H1 (cell line): ENCODE results near the gene UBAP2L. TPM values are rescaled to one million over a fixed set of nuclear protein-coding genes. Genes with fewer than 3 reads are reported as not detected.

Source experiments
- CREB1 ChIP-seq: IDR thresholded peaks from 2 replicates; pipeline ENCODE4 v1.6.1; 2012; ENCODE audit warnings: inconsistent platforms
- FOSL1 ChIP-seq: IDR thresholded peaks from 2 replicates; pipeline ENCODE4 v1.6.1; 2011; ENCODE audit warnings: mild to moderate bottlenecking, low read depth, low read length, moderate library complexity; ENCODE audit not compliant: insufficient read depth
- GABPA ChIP-seq: IDR thresholded peaks from 2 replicates; pipeline ENCODE4 v1.6.1; 2011; ENCODE audit warnings: mild to moderate bottlenecking, low read length, moderate library complexity, borderline replicate concordance; ENCODE audit not compliant: insufficient read depth
- NRF1 ChIP-seq: IDR thresholded peaks from 2 replicates; pipeline ENCODE4 v1.6.1; 2011; ENCODE audit warnings: mild to moderate bottlenecking, low read depth, low read length, improper control_type of control experiment
- polyA plus RNA-seq, 7 experiments: library from polyadenylated mRNA; depleted of rRNA in 3 of 7; stranded (reverse) in 5 of 7; unstranded in 2 of 7; fragments of >200 nt in 5 of 7; fragments of 200-250 nt in 2 of 7; gene quantifications; 1 replicate in 5 of 7; 2 replicates in 1 of 7; 4 replicates in 1 of 7; pipeline versions ENCODE4 v1.2.1 to v1.2.3, GENCODE V29; 2011 to 2013; ENCODE audit warnings: missing spikeins in 2 of 7, mixed read lengths in 2 of 7
- total RNA-seq: library from RNA; stranded (reverse); fragmentation: NEBNext Ultra II Directional; extraction: Animal tissue kit (Norgen Biotek cat#: 25700); gene quantifications from 2 replicates; pipeline ENCODE4 v1.2.1, GENCODE V29; 2021
- TF ChIP-seq, protein P1 (sequence below): fragments of 300-600 bp; sonication (generic); IDR thresholded peaks from 2 replicates; pipeline ENCODE4 v1.7.1; 2012; ENCODE audit warnings: low read length, moderate library complexity, mild to moderate bottlenecking, inconsistent platforms; ENCODE audit not compliant: insufficient replicate concordance
- TF ChIP-seq, protein P2 (sequence below): IDR thresholded peaks from 2 replicates; pipeline ENCODE4 v1.6.1; 2011; ENCODE audit warnings: low read length, improper control_type of control experiment
- TF ChIP-seq, protein P3 (sequence below): IDR thresholded peaks from 2 replicates; pipeline ENCODE4 v1.6.1; 2012; ENCODE audit warnings: inconsistent platforms

Gene UBAP2L
- total and polyA plus RNA-seq, 2 of the 8 experiments (the other 6 are each of a cell fraction or from before 2014, with no cell fraction given) = 254 to 349 TPM

DNA sequence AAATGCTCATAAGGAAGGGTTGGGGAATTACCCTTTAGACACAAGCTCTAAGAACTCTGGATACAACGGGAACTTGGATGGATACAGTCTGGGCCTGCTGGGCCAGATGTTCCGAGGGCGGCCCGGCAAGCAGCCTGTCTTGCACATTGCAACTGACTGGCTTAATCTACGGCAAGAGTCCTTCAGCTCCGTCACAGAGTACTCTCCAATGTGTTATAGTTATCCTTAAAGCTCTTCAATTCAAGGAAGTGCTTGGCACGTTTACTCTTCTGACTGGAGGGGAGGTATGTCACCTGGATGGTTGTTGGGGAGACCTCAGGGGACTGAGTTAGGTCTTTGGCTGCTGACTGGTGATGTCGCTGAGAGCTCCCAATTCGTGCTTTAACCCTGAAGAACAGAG, 13.5 kb upstream of the UBAP2L start (continued):
- TF ChIP-seq, protein P1, sequence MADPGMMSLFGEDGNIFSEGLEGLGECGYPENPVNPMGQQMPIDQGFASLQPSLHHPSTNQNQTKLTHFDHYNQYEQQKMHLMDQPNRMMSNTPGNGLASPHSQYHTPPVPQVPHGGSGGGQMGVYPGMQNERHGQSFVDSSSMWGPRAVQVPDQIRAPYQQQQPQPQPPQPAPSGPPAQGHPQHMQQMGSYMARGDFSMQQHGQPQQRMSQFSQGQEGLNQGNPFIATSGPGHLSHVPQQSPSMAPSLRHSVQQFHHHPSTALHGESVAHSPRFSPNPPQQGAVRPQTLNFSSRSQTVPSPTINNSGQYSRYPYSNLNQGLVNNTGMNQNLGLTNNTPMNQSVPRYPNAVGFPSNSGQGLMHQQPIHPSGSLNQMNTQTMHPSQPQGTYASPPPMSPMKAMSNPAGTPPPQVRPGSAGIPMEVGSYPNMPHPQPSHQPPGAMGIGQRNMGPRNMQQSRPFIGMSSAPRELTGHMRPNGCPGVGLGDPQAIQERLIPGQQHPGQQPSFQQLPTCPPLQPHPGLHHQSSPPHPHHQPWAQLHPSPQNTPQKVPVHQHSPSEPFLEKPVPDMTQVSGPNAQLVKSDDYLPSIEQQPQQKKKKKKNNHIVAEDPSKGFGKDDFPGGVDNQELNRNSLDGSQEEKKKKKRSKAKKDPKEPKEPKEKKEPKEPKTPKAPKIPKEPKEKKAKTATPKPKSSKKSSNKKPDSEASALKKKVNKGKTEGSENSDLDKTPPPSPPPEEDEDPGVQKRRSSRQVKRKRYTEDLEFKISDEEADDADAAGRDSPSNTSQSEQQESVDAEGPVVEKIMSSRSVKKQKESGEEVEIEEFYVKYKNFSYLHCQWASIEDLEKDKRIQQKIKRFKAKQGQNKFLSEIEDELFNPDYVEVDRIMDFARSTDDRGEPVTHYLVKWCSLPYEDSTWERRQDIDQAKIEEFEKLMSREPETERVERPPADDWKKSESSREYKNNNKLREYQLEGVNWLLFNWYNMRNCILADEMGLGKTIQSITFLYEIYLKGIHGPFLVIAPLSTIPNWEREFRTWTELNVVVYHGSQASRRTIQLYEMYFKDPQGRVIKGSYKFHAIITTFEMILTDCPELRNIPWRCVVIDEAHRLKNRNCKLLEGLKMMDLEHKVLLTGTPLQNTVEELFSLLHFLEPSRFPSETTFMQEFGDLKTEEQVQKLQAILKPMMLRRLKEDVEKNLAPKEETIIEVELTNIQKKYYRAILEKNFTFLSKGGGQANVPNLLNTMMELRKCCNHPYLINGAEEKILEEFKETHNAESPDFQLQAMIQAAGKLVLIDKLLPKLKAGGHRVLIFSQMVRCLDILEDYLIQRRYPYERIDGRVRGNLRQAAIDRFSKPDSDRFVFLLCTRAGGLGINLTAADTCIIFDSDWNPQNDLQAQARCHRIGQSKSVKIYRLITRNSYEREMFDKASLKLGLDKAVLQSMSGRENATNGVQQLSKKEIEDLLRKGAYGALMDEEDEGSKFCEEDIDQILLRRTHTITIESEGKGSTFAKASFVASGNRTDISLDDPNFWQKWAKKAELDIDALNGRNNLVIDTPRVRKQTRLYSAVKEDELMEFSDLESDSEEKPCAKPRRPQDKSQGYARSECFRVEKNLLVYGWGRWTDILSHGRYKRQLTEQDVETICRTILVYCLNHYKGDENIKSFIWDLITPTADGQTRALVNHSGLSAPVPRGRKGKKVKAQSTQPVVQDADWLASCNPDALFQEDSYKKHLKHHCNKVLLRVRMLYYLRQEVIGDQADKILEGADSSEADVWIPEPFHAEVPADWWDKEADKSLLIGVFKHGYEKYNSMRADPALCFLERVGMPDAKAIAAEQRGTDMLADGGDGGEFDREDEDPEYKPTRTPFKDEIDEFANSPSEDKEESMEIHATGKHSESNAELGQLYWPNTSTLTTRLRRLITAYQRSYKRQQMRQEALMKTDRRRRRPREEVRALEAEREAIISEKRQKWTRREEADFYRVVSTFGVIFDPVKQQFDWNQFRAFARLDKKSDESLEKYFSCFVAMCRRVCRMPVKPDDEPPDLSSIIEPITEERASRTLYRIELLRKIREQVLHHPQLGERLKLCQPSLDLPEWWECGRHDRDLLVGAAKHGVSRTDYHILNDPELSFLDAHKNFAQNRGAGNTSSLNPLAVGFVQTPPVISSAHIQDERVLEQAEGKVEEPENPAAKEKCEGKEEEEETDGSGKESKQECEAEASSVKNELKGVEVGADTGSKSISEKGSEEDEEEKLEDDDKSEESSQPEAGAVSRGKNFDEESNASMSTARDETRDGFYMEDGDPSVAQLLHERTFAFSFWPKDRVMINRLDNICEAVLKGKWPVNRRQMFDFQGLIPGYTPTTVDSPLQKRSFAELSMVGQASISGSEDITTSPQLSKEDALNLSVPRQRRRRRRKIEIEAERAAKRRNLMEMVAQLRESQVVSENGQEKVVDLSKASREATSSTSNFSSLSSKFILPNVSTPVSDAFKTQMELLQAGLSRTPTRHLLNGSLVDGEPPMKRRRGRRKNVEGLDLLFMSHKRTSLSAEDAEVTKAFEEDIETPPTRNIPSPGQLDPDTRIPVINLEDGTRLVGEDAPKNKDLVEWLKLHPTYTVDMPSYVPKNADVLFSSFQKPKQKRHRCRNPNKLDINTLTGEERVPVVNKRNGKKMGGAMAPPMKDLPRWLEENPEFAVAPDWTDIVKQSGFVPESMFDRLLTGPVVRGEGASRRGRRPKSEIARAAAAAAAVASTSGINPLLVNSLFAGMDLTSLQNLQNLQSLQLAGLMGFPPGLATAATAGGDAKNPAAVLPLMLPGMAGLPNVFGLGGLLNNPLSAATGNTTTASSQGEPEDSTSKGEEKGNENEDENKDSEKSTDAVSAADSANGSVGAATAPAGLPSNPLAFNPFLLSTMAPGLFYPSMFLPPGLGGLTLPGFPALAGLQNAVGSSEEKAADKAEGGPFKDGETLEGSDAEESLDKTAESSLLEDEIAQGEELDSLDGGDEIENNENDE = no peak
- TF ChIP-seq, protein P2, sequence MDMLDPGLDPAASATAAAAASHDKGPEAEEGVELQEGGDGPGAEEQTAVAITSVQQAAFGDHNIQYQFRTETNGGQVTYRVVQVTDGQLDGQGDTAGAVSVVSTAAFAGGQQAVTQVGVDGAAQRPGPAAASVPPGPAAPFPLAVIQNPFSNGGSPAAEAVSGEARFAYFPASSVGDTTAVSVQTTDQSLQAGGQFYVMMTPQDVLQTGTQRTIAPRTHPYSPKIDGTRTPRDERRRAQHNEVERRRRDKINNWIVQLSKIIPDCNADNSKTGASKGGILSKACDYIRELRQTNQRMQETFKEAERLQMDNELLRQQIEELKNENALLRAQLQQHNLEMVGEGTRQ = no peak
- TF ChIP-seq NRF1 (no peak), CREB1 (no peak), FOSL1 (no peak), GABPA (no peak)
- TF ChIP-seq, protein P3, sequence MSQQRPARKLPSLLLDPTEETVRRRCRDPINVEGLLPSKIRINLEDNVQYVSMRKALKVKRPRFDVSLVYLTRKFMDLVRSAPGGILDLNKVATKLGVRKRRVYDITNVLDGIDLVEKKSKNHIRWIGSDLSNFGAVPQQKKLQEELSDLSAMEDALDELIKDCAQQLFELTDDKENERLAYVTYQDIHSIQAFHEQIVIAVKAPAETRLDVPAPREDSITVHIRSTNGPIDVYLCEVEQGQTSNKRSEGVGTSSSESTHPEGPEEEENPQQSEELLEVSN = no peak
